DLD1 (cell line): ENCODE results near the gene JAZF1.

Experiments
- in situ Hi-C: cut with HindIII; loops from 2 replicates; pipeline ENCODE4 v1.10.0; 2017; ENCODE audit warnings: low sequenced_read_pairs

JAZF1 gene

GRCh38 chr7:28054531-28055160 lies 125.9 kb downstream of the JAZF1 start:
- in situ Hi-C loops = no loop called here

- in situ Hi-C loops = no loop called here
These were observed 127.7 kb downstream of the JAZF1 start for GRCh38 chr7:28052933-28053332.

GRCh38 chr7:28048694-28049093 lies 131.9 kb downstream of the JAZF1 start:
- in situ Hi-C loops = no loop called here

GRCh38 chr7:28046035-28046434 lies 134.6 kb downstream of the JAZF1 start:
- in situ Hi-C loops = no loop called here

GRCh38 chr7:28045592-28045991 lies 135.0 kb downstream of the JAZF1 start:
- in situ Hi-C loops = no loop called here

GRCh38 chr7:28044825-28045224 lies 135.8 kb downstream of the JAZF1 start:
- in situ Hi-C loops = no loop called here

- in situ Hi-C loops = no loop called here
These were observed 137.9 kb downstream of the JAZF1 start for GRCh38 chr7:28042721-28043120.

GRCh38 chr7:28041508-28042314 lies 138.9 kb downstream of the JAZF1 start:
- in situ Hi-C loops = no loop called here

- in situ Hi-C loops = no loop called here
These were observed 142.3 kb downstream of the JAZF1 start for GRCh38 chr7:28038175-28038797.

GRCh38 chr7:28037220-28038010 lies 143.2 kb downstream of the JAZF1 start:
- in situ Hi-C loops = no loop called here

GRCh38 chr7:28036696-28037095 lies 143.9 kb downstream of the JAZF1 start:
- in situ Hi-C loops = no loop called here

- in situ Hi-C loops = no loop called here
These were observed 147.2 kb downstream of the JAZF1 start for GRCh38 chr7:28033386-28033785.

- in situ Hi-C loops = no loop called here
These were observed 147.7 kb downstream of the JAZF1 start for GRCh38 chr7:28032738-28033380.

GRCh38 chr7:28029051-28029450 lies 151.5 kb downstream of the JAZF1 start:
- in situ Hi-C loops = no loop called here

GRCh38 chr7:28028471-28028870 lies 152.1 kb downstream of the JAZF1 start:
- in situ Hi-C loops = no loop called here

GRCh38 chr7:28026237-28026636 lies 154.4 kb downstream of the JAZF1 start:
- in situ Hi-C loops = no loop called here

- in situ Hi-C loops = loop anchor here (25.0 kb wide), 1 partner anchor 813 kb away; the partner anchor contains the start of gene HOXA13
These were observed 155.7 kb downstream of the JAZF1 start for GRCh38 chr7:28024786-28025334.

GRCh38 chr7:28020302-28020940 lies 160.2 kb downstream of the JAZF1 start:
- in situ Hi-C loops = loop anchor here (25.0 kb wide), 1 partner anchor 808 kb away; the partner anchor contains the start of gene HOXA13

- in situ Hi-C loops = loop anchor here (25.0 kb wide), 1 partner anchor 807 kb away; the partner anchor contains the start of gene HOXA13
These were observed 161.6 kb downstream of the JAZF1 start for GRCh38 chr7:28018856-28019465.
